DMS114 treated with DMSO at 0.1 percent for 48 hours (cell line): ENCODE results near the gene VTI1A.

Experiments used
- DNase-seq: peaks from one replicate; lab custom pipeline; 2025; ENCODE audit not compliant: unreplicated experiment; lab: John Stamatoyannopoulos, UW

Gene VTI1A

GRCh38 chr10:112823007-112823406 lies 376.0 kb downstream of the VTI1A start:
- DNase-seq: no peak

- DNase-seq: no peak
These were observed 376.6 kb downstream of the VTI1A start for GRCh38 chr10:112823604-112824003.

GRCh38 chr10:112826018-112826697 lies 379.1 kb downstream of the VTI1A start:
- DNase-seq: no peak

- no peak for DNase-seq
These were observed 380.1 kb downstream of the VTI1A start for GRCh38 chr10:112827086-112827485.

GRCh38 chr10:112827951-112828350 lies 380.9 kb downstream of the VTI1A start:
- no peak for DNase-seq

- no peak for DNase-seq
These were observed 384.8 kb downstream of the VTI1A start for GRCh38 chr10:112831859-112832258.

GRCh38 chr10:112832361-112832878 lies 385.4 kb downstream of the VTI1A start:
- no peak for DNase-seq

- no peak for DNase-seq
These were observed 385.9 kb downstream of the VTI1A start for GRCh38 chr10:112832959-112833358.

- no peak for DNase-seq
These were observed 387.8 kb downstream of the VTI1A start for GRCh38 chr10:112834751-112835181.

GRCh38 chr10:112835217-112835715 lies 388.3 kb downstream of the VTI1A start:
- DNase-seq: no peak

- DNase-seq: no peak
These were observed 389.0 kb downstream of the VTI1A start for GRCh38 chr10:112835944-112836451.

GRCh38 chr10:112838784-112839481 lies 391.9 kb downstream of the VTI1A start:
- DNase-seq: no peak

GRCh38 chr10:112839928-112840654 lies 393.1 kb downstream of the VTI1A start:
- DNase-seq: no peak

- no peak for DNase-seq
These were observed 394.5 kb downstream of the VTI1A start for GRCh38 chr10:112841549-112841948.

GRCh38 chr10:112842832-112843360 lies 395.9 kb downstream of the VTI1A start:
- no peak for DNase-seq

GRCh38 chr10:112843623-112844022 lies 396.6 kb downstream of the VTI1A start:
- no peak for DNase-seq

GRCh38 chr10:112844681-112845544 lies 397.9 kb downstream of the VTI1A start:
- DNase-seq: no peak

- DNase-seq: no peak
These were observed 400.8 kb downstream of the VTI1A start for GRCh38 chr10:112847778-112848177.

- no peak for DNase-seq
These were observed 401.2 kb downstream of the VTI1A start for GRCh38 chr10:112848228-112848627.

- DNase-seq: no peak
These were observed 401.9 kb downstream of the VTI1A start for GRCh38 chr10:112848868-112849430.
